Middle frontal gyrus (tissue), 1 donor: ENCODE results near the gene RBFOX2.

Experiments
- DNase-seq: peaks from one replicate; pipeline ENCODE4 v3.0.0-alpha.2; 2015; ENCODE audit warnings: low spot score; ENCODE audit errors: extremely low spot score

Gene RBFOX2

DNA sequence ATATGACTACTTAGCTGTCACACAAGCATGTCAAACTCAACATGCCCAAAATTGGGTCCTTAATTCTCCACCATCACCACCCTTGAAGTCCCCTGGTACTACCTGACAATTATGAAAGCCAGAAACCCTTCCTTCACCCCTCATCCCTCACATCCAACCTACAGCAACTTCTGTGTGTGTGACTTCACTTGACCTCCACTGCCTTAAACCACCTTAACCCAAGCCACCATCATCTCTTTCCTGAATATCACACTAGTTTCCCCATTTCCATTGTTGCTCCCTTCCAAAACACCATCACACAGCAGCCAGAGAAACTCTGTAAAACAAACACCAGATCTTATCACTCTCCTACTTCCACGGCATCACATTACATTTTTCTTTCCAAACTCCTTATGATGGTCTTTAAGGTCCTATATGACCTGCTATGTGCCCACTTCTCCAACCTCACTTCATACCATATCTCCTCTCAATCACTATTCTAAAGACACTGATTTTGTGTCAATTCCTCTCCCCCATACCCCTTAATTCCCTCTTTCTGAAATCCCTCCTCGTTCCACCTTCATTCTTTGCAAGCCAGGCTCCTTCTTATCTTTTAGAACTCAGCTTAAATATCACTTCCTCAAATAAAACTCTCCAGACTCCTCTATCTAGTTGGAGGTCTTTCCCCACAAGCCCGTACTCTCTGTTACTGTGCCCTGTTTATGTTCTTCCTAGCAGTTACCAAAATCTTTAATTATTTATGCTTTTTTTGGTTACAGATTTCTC lies 124.9 kb downstream of the RBFOX2 start:
- no peak for DNase-seq

- DNase-seq: no peak
These were observed 128.0 kb downstream of the RBFOX2 start for GRCh38 chr22:35900483-35901168.

DNA sequence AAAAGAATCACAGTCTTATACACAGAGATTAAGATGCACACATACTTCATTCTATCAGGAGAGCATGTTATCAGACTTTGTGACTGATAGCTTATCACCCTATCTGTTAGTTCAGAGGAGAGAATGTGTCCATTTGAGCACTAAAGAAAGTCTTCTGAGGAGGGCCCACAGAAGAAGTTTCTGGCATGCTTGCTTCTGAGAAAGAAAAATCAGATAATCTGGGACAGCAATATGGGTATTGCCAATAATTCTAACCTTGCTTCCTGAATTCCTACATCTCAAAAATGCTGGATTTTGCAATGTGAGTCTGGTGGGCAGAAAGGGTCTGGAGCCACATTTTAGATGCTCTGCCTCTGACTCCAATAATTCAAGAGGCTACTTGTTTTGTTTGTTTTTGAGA lies 128.9 kb downstream of the RBFOX2 start:
- DNase-seq: no peak

DNA sequence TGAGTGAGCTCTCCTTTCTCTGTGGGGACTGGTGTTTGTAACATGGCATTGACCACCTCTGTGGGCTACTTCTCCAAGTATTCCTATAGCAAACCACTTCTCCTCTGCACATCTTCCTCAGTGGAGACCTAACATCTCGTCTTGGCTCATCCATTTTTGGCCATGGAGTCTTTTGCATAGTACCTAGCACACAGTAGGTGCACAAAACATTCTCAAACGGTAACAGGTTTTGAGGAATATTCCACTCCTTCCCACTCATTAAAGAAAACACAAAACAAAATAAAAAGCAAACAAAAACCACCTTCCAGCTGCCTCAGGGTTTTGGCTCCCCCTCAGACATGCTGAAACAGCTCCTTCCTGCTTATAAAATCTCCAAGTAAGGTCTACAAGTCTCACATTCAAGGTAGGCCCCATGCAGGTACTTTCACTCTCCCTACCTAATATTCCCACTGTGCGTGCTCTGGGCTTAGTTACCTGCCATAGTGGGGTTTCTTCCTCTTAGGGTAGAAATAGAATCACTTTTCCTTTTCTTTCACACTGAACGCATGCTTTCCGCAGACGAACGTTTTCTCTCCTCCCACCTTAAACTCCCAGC lies 132.4 kb downstream of the RBFOX2 start:
- DNase-seq: no peak

- no peak for DNase-seq
These were observed 133.5 kb downstream of the RBFOX2 start for GRCh38 chr22:35894937-35895708.

GRCh38 chr22:35894464-35894878 lies 134.2 kb downstream of the RBFOX2 start:
- no peak for DNase-seq

- DNase-seq: no peak
These were observed 134.9 kb downstream of the RBFOX2 start for GRCh38 chr22:35893698-35894097.

GRCh38 chr22:35892192-35892591 lies 136.4 kb downstream of the RBFOX2 start:
- DNase-seq: peak; percentile 39

- no peak for DNase-seq
These were observed 137.2 kb downstream of the RBFOX2 start for GRCh38 chr22:35891442-35891841.

DNA sequence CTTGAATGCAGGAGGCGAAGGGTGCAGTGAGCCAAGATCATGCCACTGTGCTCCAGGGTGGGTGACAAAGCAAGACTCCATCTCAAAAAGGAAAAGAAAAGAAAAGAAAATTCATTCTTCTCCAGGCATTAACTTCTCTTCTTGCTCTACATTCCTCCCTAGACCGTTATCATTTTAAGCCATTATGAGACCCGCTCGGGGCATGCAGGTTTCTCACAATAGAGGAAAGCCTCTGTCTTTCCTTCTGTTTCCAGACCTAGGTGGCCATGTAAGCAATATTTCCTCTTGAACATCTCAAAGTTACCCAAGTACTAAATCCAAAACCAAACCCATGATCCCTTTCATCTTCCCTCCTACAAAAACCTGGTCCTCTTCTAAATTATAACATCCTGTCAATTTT lies 139.6 kb downstream of the RBFOX2 start:
- DNase-seq: no peak

DNA sequence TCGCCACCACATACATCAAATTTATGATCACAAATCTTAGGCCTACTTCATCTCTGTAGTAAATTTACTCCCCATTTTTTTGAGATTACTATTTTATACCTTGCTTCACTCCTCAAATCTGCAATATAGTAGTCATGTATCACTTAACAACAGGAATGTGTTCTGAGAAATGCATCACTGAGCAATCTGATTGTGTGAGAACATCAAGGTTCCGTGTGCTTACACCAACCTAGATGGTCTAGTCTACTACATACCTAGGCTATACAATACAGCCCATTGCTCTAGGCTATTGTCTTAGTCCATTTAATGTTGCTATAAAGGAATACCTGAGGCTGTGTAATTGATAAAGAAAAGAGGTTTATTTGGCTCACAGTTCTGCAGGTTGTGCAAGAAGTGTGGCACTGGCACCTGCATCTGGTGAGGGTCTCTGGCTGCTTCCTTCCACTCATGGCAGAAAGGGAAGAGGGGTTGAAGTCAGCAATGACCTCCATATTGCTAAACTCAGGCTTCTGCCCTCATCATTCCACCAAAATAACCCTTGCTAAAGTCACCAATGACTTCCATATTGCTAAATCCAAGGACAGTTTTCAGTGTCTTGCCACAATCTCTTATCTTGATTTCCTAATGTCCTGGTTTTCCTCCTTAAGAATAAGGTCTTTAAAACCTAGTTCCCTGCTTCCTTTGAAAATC lies 140.3 kb downstream of the RBFOX2 start:
- DNase-seq: no peak

GRCh38 chr22:35887296-35887875 lies 141.2 kb downstream of the RBFOX2 start:
- DNase-seq: no peak

- DNase-seq: no peak
These were observed 142.3 kb downstream of the RBFOX2 start for GRCh38 chr22:35886309-35886708.

GRCh38 chr22:35884529-35884928 lies 144.1 kb downstream of the RBFOX2 start:
- no peak for DNase-seq

GRCh38 chr22:35883031-35883620 lies 145.5 kb downstream of the RBFOX2 start:
- DNase-seq: no peak

DNA sequence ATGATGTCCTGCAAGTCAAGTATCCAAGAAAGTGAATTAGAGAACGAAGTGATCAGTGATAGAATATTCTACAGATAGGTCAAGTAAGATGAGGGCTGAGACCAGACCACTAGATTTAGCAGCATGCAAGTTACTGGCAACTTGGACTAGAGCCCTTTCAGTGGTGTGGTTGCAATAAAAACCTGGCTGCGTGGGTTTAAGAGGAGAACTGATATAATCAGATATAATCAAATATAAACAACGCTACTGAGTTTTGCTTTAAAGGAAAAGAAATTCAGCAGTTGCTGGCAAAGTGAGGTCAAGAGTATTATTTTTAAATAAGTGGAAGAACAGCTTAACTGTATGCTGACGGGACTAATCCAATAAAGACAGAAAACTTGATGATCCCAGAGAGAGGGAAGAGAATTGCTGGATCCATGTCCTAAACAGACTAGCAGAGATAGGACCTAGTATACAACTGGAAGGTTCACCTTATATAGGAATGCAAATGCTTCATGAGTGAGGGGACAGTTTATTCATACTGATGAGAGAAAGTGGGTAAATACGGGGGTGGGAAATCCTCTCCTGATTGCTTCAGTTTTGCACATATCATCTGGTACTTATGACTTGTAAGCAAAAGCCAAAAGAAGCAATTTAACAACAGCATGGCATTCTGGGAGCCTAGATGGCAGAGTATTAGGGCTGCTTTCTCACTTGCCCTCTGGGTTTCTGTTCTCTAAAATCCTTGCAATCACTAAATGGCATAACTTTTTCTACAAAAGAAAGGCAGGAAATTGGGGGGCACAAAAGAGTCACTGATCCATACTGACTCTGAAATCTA lies 146.2 kb downstream of the RBFOX2 start:
- no peak for DNase-seq

- no peak for DNase-seq
These were observed 149.3 kb downstream of the RBFOX2 start for GRCh38 chr22:35879351-35879750.

- DNase-seq: no peak
These were observed 155.2 kb downstream of the RBFOX2 start for GRCh38 chr22:35873426-35873825.

DNA sequence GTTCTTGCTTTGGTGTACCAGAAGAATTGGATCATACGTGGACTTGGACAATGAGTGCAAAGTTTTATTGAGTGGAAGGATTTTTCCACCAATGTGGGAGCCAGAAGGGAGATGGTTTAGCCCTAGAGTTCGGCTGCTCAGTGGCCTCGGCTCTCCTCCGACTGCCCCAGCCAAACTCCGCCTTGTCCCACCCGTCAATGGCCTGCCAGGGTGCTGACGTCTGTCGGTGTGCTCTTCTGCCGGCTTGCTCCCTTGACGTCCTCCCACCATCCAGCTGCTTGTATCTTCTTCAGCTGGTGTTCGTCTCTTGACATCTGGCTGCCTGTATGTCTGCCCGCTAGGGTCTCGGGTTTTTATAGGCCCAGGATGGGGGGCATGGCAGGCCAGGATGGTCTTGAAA lies 156.2 kb downstream of the RBFOX2 start:
- no peak for DNase-seq
